ENCODE data around the gene TPM1.

The TPM1 gene

DNA sequence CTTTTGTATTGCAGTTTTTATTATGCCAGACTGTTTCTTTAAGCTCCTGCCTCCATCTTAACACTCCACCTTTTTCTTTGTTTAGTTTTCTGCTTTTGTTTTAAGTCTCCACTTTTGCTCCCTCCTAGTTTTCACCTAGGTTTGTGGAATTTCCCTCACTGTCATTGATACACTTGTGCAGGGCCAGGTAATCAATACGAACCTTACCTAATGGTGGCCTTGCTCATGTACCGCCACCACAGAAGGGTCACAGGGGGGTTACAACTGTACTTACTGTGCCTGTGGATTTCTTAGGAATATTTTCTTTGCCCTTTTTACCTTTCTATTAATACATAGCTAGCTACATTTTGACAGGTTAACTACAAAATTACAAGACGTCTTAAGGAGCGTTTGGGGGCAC lies 43.4 kb upstream of the TPM1 start:
- DNase-seq (ENCODE audit: low read depth), result no peak
- TF ChIP-seq, protein P1, sequence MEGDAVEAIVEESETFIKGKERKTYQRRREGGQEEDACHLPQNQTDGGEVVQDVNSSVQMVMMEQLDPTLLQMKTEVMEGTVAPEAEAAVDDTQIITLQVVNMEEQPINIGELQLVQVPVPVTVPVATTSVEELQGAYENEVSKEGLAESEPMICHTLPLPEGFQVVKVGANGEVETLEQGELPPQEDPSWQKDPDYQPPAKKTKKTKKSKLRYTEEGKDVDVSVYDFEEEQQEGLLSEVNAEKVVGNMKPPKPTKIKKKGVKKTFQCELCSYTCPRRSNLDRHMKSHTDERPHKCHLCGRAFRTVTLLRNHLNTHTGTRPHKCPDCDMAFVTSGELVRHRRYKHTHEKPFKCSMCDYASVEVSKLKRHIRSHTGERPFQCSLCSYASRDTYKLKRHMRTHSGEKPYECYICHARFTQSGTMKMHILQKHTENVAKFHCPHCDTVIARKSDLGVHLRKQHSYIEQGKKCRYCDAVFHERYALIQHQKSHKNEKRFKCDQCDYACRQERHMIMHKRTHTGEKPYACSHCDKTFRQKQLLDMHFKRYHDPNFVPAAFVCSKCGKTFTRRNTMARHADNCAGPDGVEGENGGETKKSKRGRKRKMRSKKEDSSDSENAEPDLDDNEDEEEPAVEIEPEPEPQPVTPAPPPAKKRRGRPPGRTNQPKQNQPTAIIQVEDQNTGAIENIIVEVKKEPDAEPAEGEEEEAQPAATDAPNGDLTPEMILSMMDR (conservative IDR thresholded peaks at IDR 0.05; ENCODE audit: low read depth, low read length), result no peak
- no peak overlapping the region for H3K4me3 ChIP-seq (ENCODE audit: low read depth, low read length)

DNA sequence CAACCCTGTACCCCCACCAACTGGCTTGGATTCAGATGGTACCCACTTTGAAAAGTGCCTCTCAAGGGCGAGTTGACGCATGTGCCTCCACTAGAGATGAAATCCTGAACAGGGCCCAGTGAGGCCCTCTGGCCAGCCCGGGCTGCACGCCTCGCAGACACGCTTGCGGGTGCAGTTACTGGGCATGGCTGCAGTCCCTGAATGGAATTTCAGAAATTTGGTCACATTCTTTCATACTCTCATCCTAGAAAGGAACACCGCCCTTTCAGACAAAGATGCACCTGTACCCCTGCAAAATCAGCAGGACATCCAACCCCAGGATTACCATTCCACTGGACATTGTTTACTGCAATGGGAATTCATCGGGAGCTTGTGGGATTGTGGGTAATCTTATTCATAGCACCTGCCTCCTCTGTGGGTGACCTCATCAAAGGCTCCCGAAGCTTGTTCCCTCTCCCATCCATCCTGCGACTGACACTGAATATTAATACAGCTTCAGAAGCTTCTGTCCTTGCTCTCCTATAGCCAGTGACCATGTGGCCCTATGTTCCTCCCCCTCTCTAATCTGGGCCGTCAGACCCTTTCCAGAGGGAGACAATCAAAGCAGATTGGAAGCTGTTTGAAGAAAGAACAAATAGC lies 42.5 kb upstream of the TPM1 start:
- TF ChIP-seq, protein P1 (conservative IDR thresholded peaks at IDR 0.05; ENCODE audit: low read depth, low read length), result no peak
- no peak for DNase-seq (ENCODE audit: low read depth)
- H3K4me3 ChIP-seq (ENCODE audit: low read depth, low read length), result no peak overlapping the region

DNA sequence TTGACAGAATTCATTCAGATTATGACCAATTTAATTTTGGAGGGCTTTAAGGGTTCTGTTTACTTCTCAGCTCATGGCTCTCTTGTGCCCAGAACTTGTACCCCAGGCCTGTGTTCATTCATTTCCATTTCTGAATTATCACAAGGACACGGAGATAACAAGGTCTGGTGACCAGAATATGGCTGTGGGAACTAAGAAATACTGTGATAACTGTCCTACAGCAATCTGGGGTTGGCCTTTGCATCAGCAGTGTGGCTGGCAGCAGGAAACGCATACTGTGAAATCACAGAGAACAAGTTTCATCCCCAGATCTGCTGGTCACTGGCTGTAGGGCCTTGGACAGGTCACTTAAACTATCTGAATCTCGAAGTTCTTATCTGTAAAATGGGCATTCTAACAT lies 41.8 kb upstream of the TPM1 start:
- H3K4me3 ChIP-seq (ENCODE audit: low read depth, low read length), result no peak overlapping the region
- TF ChIP-seq, protein P1 (conservative IDR thresholded peaks at IDR 0.05; ENCODE audit: low read depth, low read length), result no peak
- no peak for DNase-seq (ENCODE audit: low read depth)

DNA sequence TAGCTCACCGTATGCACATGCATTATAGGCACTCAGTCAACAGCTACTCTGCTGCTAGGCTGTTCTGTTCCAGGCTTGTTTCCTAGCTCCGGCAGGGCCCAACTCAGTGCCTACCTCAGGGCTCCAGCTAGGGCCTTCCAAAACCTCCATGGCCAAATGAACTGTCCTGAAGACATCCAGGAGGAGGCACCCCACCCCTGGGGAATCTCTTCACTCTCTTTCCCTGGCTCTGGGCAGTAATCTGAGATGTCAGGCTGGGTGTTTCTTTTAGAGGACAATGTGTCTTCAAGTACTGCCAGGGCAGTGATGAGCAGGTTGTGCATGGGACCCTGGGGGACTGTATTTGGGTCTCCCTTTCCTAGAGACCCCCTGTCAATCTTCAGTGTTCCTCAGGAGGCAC lies 38.3 kb upstream of the TPM1 start:
- TF ChIP-seq, protein P1 (conservative IDR thresholded peaks at IDR 0.05; ENCODE audit: low read depth, low read length), result no peak
- no peak for DNase-seq (ENCODE audit: low read depth)
- H3K4me3 ChIP-seq (ENCODE audit: low read depth, low read length), result no peak overlapping the region

DNA sequence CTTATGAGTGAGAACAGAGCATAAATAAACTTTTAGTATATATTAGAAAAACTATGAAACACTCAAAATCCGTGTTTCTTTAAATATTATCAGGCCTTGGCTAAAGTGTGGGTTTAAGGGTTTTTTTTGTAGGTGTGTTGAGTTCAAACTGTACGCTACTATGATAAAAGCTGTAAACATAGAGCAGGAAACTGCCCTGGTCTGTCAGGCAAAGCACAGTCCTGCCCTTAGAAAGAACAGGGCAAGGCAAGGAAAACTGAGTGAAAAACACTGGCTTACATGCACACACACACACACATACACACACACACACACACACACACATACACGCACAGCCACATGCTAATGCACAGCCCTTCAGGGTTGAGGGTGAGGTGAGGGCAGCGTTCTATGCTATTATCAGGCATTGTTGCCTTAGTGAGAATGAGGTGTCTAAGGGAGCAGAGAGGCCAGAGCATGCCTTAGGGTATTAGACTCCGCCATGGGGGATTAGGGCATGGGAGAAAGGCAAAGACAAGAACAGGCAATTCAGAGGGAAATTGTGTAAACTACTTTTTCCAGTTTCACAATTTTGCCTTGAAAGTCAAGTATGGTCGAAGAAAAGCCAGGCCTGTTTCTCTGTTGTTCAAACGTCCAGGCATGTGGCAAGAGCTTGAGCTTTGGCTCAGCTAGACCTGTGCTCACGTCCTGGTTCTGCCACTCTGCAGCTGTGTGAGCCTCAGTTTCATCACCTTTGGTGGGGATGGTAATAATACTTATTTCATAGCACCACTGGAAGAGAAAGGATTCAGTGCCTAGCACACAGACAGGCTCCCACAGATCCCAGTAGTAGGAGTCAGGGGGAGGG lies 36.3 kb upstream of the TPM1 start:
- TF ChIP-seq, protein P1 (conservative IDR thresholded peaks at IDR 0.05; ENCODE audit: low read depth, low read length), result no peak
- H3K4me3 ChIP-seq (ENCODE audit: low read depth, low read length), result no peak overlapping the region
- no peak for DNase-seq (ENCODE audit: low read depth)

DNA sequence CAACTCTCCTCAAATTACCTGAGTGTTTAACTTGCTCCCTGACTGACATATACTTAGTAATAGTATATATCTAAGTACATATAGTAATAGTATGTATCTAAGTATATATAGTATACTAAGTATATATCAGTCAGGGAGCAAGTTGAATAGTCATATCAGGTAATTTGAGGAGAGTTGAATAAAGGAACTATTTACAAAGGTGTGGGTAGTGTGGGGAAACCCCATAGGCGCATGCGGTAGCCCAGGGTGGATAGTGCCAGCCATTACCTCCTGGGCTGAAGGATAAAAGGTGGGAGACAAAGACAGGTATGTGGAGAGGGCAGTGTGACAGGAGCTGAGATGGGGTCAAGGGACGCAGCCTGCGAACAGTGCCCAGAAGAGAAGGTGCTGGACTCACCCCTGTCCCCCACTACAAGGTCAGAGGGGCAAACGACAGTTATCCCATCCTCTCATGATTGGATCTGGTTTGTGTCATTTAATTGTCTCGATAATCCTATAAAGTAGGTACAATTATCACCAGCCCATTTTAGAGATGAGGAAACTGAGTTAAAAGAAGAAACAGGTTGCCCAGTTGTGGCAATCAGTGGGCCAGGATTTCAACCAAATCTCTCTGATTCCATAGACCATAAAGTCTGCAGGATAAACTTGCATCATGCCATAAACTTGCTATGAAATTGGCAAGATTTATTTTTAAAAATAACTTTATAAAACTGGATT lies 34.1 kb upstream of the TPM1 start:
- H3K4me3 ChIP-seq (ENCODE audit: low read depth, low read length), result no peak overlapping the region
- TF ChIP-seq, protein P1 (conservative IDR thresholded peaks at IDR 0.05; ENCODE audit: low read depth, low read length), result no peak
- DNase-seq (ENCODE audit: low read depth), result no peak

Measured in choroid plexus epithelial cell (primary cell).